K562 (cell line): ENCODE measurements around the gene HTT-AS. TPM values are rescaled to one million over a fixed set of nuclear protein-coding genes. Genes with fewer than 3 reads are reported as not detected.

Source experiments
- CHCHD3 ChIP-seq: fragments of 250-450 bp; sonication (Bioruptor Pico); IDR thresholded peaks from 2 replicates; pipeline ENCODE4 v2.1.2; 2022; ENCODE audit warnings: mild to moderate bottlenecking
- EGR1 ChIP-seq: fragments of 450-650 bp; conservative IDR thresholded peaks from 2 replicates; pipeline ENCODE4 v1.6.1; 2017; ENCODE audit warnings: mild to moderate bottlenecking
- FOXJ3 ChIP-seq: sonication (generic); formaldehyde crosslinking; IDR thresholded peaks from 2 replicates; pipeline ENCODE4 v1.4.0; 2020; ENCODE audit warnings: mild to moderate bottlenecking, missing genetic modification reagents
- FUS ChIP-seq: fragments of 200-400 bp; formaldehyde crosslinking; optimal IDR thresholded peaks from 2 replicates; pipeline ENCODE3; 2017; ENCODE audit warnings: low read depth, low read length
- HDAC2 ChIP-seq: fragments of 450-650 bp; IDR thresholded peaks from 2 replicates; pipeline ENCODE4 v1.6.1; 2016; ENCODE audit warnings: mild to moderate bottlenecking
- HMG20B ChIP-seq: fragments of 250-450 bp; sonication (Bioruptor Pico); IDR thresholded peaks from 2 replicates; pipeline ENCODE4 v1.5.0; 2021; ENCODE audit warnings: mild to moderate bottlenecking
- JUNB ChIP-seq: fragments of 450-650 bp; formaldehyde crosslinking; conservative IDR thresholded peaks from 2 replicates; pipeline ENCODE4 v1.4.0; 2020; ENCODE audit warnings: mild to moderate bottlenecking
- MAFK ChIP-seq: IDR thresholded peaks from 2 replicates; pipeline ENCODE4 v1.6.1; 2011; ENCODE audit warnings: low read length, improper control_type of control experiment
- RBBP5 ChIP-seq: fragments of 200-600 bp; sonication (generic); IDR thresholded peaks from 2 replicates; pipeline ENCODE4 v1.6.1; 2012; ENCODE audit warnings: borderline replicate concordance, mild to moderate bottlenecking, low read length, control low read depth, inconsistent platforms; ENCODE audit not compliant: insufficient read depth, poor library complexity, severe bottlenecking
- SMAD2 ChIP-seq: fragments of 150-350 bp; IDR thresholded peaks from 2 replicates; pipeline ENCODE4 v1.6.1; 2014; ENCODE audit warnings: low read depth, mild to moderate bottlenecking, low read length
- SMARCA5 ChIP-seq: fragments of 450-650 bp; IDR thresholded peaks from 2 replicates; pipeline ENCODE4 v1.6.1; 2016
- STAT5A ChIP-seq: IDR thresholded peaks from 2 replicates; pipeline ENCODE4 v1.6.1; 2012; ENCODE audit warnings: low read length, inconsistent platforms, borderline replicate concordance
- ZNF354B ChIP-seq: fragments of 250-450 bp; sonication (Bioruptor Pico); IDR thresholded peaks from 2 replicates; pipeline ENCODE4 v1.4.0; 2020
- polyA plus RNA-seq, 8 experiments: library from polyadenylated mRNA; depleted of rRNA in 4 of 8; stranded (reverse) in 5 of 8; unstranded in 3 of 8; fragments of >200 nt; fragmentation: Nextera tagmentation in 2 of 8; fragmentation: Illumina TruSeq in 1 of 8; extraction: Ambion mirVana in 2 of 8; extraction: Trizol in 1 of 8; gene quantifications; 2 replicates each; pipeline versions ENCODE4 v1.2.1 to v1.2.3, GENCODE V29; 2011 to 2014; ENCODE audit warnings: inconsistent platforms in 1 of 8, missing spikeins in 1 of 8
- total RNA-seq, 7 experiments: library from RNA; depleted of rRNA in 6 of 7; stranded (reverse); fragments of >200 nt in 6 of 7; fragmentation: Illumina TruSeq in 2 of 7; extraction: Trizol in 2 of 7; gene quantifications; 2 replicates each; pipeline versions ENCODE4 v1.2.1 to v1.2.3, GENCODE V29; 2011 to 2021; ENCODE audit warnings: low replicate concordance in 1 of 7
- TF ChIP-seq, protein P1 (sequence below): sonication (generic); formaldehyde crosslinking; IDR thresholded peaks from 2 replicates; pipeline ENCODE4 v1.8.1; 2023; ENCODE audit warnings: mild to moderate bottlenecking, missing genetic modification reagents
- TF ChIP-seq, protein P2 (sequence below): fragments of 200-800 bp; sonication (Bioruptor generic); IDR thresholded peaks from 2 replicates; pipeline ENCODE4 v1.6.1; 2017; ENCODE audit warnings: missing genetic modification characterization, missing compliant biosample characterization
- TF ChIP-seq, protein P3 (sequence below): fragments of 250-450 bp; sonication (Bioruptor Pico); IDR thresholded peaks from 2 replicates; pipeline ENCODE4 v1.9.0; 2021; ENCODE audit warnings: mild to moderate bottlenecking, inconsistent platforms
- TF ChIP-seq, protein P4 (sequence below): fragments of 250-450 bp; sonication (Bioruptor Pico); IDR thresholded peaks from 2 replicates; pipeline ENCODE4 v1.5.0; 2021; ENCODE audit warnings: mild to moderate bottlenecking, borderline replicate concordance
- TF ChIP-seq, protein P5 (sequence below): sonication (generic); formaldehyde crosslinking; IDR thresholded peaks from 2 replicates; pipeline ENCODE4 v1.8.0; 2022; ENCODE audit warnings: missing genetic modification reagents, mild to moderate bottlenecking, borderline replicate concordance

HTT-AS gene
- total and polyA plus RNA-seq, 9 of the 15 experiments (the other 6 are each of a cell fraction or from before 2014, with no cell fraction given), result not detected

DNA sequence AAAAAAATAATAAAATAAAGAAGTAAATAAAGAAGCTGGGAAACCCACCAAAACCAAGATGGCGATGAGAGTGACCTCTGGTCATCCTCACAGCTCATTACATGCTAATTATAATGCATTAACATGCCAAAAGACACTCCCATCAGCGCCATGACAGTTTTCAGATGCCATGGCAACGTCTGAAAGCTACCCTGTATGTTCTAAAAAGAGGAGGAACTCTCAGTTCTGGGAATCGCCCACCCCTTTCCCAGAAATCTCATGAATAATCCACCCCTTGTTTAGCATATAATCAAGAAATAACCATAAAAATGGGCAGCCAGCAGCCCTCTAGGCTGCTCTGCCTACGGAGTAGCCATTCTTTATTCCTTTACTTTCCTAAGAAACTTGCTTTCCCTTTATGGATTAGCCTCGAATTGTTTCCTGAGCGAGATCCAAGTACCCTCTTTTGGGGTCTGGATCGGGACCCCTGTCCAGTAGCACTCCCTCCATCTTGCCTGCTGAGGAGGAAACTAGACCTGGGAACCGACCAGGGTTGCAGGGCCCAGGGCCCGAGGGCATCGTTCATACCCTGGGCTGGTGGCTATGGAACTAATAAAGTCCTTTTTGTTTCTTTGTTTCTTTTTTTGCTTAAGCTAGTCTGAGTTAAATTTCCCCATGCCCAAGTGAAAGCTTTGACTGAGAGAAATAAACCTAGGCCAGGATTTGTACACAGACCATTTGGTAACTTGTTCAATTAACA, 30.9 kb downstream of the HTT-AS start (continued):
- no peak for TF ChIP-seq JUNB (CRISPR knock-in tag)
- no peak for TF ChIP-seq MAFK
- TF ChIP-seq, protein P1, sequence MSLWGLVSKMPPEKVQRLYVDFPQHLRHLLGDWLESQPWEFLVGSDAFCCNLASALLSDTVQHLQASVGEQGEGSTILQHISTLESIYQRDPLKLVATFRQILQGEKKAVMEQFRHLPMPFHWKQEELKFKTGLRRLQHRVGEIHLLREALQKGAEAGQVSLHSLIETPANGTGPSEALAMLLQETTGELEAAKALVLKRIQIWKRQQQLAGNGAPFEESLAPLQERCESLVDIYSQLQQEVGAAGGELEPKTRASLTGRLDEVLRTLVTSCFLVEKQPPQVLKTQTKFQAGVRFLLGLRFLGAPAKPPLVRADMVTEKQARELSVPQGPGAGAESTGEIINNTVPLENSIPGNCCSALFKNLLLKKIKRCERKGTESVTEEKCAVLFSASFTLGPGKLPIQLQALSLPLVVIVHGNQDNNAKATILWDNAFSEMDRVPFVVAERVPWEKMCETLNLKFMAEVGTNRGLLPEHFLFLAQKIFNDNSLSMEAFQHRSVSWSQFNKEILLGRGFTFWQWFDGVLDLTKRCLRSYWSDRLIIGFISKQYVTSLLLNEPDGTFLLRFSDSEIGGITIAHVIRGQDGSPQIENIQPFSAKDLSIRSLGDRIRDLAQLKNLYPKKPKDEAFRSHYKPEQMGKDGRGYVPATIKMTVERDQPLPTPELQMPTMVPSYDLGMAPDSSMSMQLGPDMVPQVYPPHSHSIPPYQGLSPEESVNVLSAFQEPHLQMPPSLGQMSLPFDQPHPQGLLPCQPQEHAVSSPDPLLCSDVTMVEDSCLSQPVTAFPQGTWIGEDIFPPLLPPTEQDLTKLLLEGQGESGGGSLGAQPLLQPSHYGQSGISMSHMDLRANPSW (CRISPR knock-in tag), result no peak
- TF ChIP-seq FOXJ3 (CRISPR knock-in tag), result no peak
- TF ChIP-seq, protein P2, sequence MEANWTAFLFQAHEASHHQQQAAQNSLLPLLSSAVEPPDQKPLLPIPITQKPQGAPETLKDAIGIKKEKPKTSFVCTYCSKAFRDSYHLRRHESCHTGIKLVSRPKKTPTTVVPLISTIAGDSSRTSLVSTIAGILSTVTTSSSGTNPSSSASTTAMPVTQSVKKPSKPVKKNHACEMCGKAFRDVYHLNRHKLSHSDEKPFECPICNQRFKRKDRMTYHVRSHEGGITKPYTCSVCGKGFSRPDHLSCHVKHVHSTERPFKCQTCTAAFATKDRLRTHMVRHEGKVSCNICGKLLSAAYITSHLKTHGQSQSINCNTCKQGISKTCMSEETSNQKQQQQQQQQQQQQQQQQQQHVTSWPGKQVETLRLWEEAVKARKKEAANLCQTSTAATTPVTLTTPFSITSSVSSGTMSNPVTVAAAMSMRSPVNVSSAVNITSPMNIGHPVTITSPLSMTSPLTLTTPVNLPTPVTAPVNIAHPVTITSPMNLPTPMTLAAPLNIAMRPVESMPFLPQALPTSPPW (CRISPR knock-in tag), result no peak
- TF ChIP-seq, protein P3, sequence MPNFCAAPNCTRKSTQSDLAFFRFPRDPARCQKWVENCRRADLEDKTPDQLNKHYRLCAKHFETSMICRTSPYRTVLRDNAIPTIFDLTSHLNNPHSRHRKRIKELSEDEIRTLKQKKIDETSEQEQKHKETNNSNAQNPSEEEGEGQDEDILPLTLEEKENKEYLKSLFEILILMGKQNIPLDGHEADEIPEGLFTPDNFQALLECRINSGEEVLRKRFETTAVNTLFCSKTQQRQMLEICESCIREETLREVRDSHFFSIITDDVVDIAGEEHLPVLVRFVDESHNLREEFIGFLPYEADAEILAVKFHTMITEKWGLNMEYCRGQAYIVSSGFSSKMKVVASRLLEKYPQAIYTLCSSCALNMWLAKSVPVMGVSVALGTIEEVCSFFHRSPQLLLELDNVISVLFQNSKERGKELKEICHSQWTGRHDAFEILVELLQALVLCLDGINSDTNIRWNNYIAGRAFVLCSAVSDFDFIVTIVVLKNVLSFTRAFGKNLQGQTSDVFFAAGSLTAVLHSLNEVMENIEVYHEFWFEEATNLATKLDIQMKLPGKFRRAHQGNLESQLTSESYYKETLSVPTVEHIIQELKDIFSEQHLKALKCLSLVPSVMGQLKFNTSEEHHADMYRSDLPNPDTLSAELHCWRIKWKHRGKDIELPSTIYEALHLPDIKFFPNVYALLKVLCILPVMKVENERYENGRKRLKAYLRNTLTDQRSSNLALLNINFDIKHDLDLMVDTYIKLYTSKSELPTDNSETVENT (CRISPR knock-in tag), result no peak
- no peak for TF ChIP-seq ZNF354B (CRISPR knock-in tag)
- no peak for TF ChIP-seq CHCHD3 (CRISPR knock-in tag)
- no peak for TF ChIP-seq SMAD2
- TF ChIP-seq, protein P4, sequence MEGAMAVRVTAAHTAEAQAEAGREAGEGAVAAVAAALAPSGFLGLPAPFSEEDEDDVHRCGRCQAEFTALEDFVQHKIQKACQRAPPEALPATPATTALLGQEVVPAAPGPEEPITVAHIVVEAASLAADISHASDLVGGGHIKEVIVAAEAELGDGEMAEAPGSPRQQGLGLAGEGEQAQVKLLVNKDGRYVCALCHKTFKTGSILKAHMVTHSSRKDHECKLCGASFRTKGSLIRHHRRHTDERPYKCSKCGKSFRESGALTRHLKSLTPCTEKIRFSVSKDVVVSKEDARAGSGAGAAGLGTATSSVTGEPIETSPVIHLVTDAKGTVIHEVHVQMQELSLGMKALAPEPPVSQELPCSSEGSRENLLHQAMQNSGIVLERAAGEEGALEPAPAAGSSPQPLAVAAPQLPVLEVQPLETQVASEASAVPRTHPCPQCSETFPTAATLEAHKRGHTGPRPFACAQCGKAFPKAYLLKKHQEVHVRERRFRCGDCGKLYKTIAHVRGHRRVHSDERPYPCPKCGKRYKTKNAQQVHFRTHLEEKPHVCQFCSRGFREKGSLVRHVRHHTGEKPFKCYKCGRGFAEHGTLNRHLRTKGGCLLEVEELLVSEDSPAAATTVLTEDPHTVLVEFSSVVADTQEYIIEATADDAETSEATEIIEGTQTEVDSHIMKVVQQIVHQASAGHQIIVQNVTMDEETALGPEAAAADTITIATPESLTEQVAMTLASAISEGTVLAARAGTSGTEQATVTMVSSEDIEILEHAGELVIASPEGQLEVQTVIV (CRISPR knock-in tag), result no peak
- no peak for TF ChIP-seq RBBP5
- TF ChIP-seq STAT5A, result peak; percentile 75
- no peak for TF ChIP-seq HMG20B (CRISPR knock-in tag)
- TF ChIP-seq HDAC2, result no peak
- no peak for TF ChIP-seq SMARCA5
- TF ChIP-seq, protein P5, sequence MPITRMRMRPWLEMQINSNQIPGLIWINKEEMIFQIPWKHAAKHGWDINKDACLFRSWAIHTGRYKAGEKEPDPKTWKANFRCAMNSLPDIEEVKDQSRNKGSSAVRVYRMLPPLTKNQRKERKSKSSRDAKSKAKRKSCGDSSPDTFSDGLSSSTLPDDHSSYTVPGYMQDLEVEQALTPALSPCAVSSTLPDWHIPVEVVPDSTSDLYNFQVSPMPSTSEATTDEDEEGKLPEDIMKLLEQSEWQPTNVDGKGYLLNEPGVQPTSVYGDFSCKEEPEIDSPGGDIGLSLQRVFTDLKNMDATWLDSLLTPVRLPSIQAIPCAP (CRISPR knock-in tag), result no peak
- TF ChIP-seq FUS, result no peak
- TF ChIP-seq EGR1, result peak; percentile 46; the same call in 1 of the 2 replicates
- TF ChIP-seq, all 486 proteins: peak for 4
